Epithelial cell of proximal tubule (primary cell): ENCODE results near the gene CCDC187. TPM values are rescaled to one million over a fixed set of nuclear protein-coding genes. Genes with fewer than 3 reads are reported as not detected.

Experiments
- DNase-seq: peaks from one replicate; pipeline ENCODE4 v3.0.0-alpha.2; 2011; ENCODE audit warnings: low read depth
- H3K4me3 ChIP-seq: 2 replicates; pipeline ENCODE4 v1.5.1; 2011; ENCODE audit warnings: low read depth, mild to moderate bottlenecking, low read length
- CTCF ChIP-seq: conservative IDR thresholded peaks from 2 replicates; pipeline ENCODE4 v1.5.1; 2012; ENCODE audit warnings: low read depth, mild to moderate bottlenecking, low read length
- total RNA-seq: library from RNA; depleted of rRNA; stranded (reverse); fragments of >200 nt; gene quantifications from 2 replicates; pipeline ENCODE4 v1.2.3, GENCODE V29; 2015

The CCDC187 gene
- total RNA-seq, 1 donor from 2014 or later = 0.75 TPM

- DNase-seq = no peak
- H3K4me3 ChIP-seq = no peak overlapping the region
- no peak for TF ChIP-seq CTCF
Observed at GRCh38 chr9:136330406-136330990, 26.6 kb upstream of the CCDC187 start.

- no peak for TF ChIP-seq CTCF
- DNase-seq = no peak
- no peak overlapping the region for H3K4me3 ChIP-seq
Observed at GRCh38 chr9:136329636-136330405, 25.9 kb upstream of the CCDC187 start.

- DNase-seq = no peak
- no peak overlapping the region for H3K4me3 ChIP-seq
- TF ChIP-seq CTCF = no peak
Observed at GRCh38 chr9:136329211-136329627, 25.3 kb upstream of the CCDC187 start.

- TF ChIP-seq CTCF = no peak
- no peak for DNase-seq
- H3K4me3 ChIP-seq = no peak overlapping the region
Observed at GRCh38 chr9:136328622-136329041, 24.7 kb upstream of the CCDC187 start.

GRCh38 chr9:136328011-136328621 lies 24.2 kb upstream of the CCDC187 start:
- peak overlapping the region; percentile 60 for H3K4me3 ChIP-seq
- no peak for DNase-seq
- no peak for TF ChIP-seq CTCF

GRCh38 chr9:136327304-136327974 lies 23.5 kb upstream of the CCDC187 start, which contains the start of gene GPSM1:
Gene GPSM1 (plus strand): TSS chr9:136327539. CDS start chr9:136327696, 157 bp downstream.
- H3K4me3 ChIP-seq = peak within 1 kb of the TSS; percentile 60
- no peak for TF ChIP-seq CTCF
- DNase-seq = no peak
